Measurements from ENCODE around the gene GALNT2.

GALNT2 gene

GRCh38 chr1:230199034-230199433, 132.0 kb downstream of the GALNT2 start:
- FAIRE-seq = no peak
- DNase-seq (ENCODE audit: insufficient read length, low spot score) = no peak
- TF ChIP-seq POLR2A (IDR thresholded peaks at IDR 0.05; ENCODE audit: low read depth, low read length) = no peak

GRCh38 chr1:230199554-230199953, 132.5 kb downstream of the GALNT2 start:
- no peak for TF ChIP-seq POLR2A (IDR thresholded peaks at IDR 0.05; ENCODE audit: low read depth, low read length)
- FAIRE-seq (no peak), DNase-seq (ENCODE audit: insufficient read length, low spot score) (no peak)

GRCh38 chr1:230200276-230200675, 133.2 kb downstream of the GALNT2 start:
- TF ChIP-seq POLR2A (IDR thresholded peaks at IDR 0.05; ENCODE audit: low read depth, low read length) = no peak
- DNase-seq (ENCODE audit: insufficient read length, low spot score) = no peak
- no peak for FAIRE-seq

GRCh38 chr1:230201445-230201844, 134.4 kb downstream of the GALNT2 start:
- DNase-seq (ENCODE audit: insufficient read length, low spot score) (no peak), FAIRE-seq (no peak)
- no peak for TF ChIP-seq POLR2A (IDR thresholded peaks at IDR 0.05; ENCODE audit: low read depth, low read length)

- no peak for TF ChIP-seq POLR2A (IDR thresholded peaks at IDR 0.05; ENCODE audit: low read depth, low read length)
- DNase-seq (ENCODE audit: insufficient read length, low spot score) = no peak
- no peak for FAIRE-seq
These were observed 137.8 kb downstream of the GALNT2 start for GRCh38 chr1:230204842-230205241.

GRCh38 chr1:230205719-230206198, 138.7 kb downstream of the GALNT2 start:
- FAIRE-seq = no peak
- no peak for DNase-seq (ENCODE audit: insufficient read length, low spot score)
- no peak for TF ChIP-seq POLR2A (IDR thresholded peaks at IDR 0.05; ENCODE audit: low read depth, low read length)

- no peak for FAIRE-seq
- DNase-seq (ENCODE audit: insufficient read length, low spot score) = no peak
- TF ChIP-seq POLR2A (IDR thresholded peaks at IDR 0.05; ENCODE audit: low read depth, low read length) = no peak
These were observed 139.2 kb downstream of the GALNT2 start for GRCh38 chr1:230206207-230206606.

- no peak for TF ChIP-seq POLR2A (IDR thresholded peaks at IDR 0.05; ENCODE audit: low read depth, low read length)
- DNase-seq (ENCODE audit: insufficient read length, low spot score) = no peak
- FAIRE-seq = no peak
These were observed 139.9 kb downstream of the GALNT2 start for GRCh38 chr1:230206976-230207375.

GRCh38 chr1:230207598-230207997, 140.6 kb downstream of the GALNT2 start:
- TF ChIP-seq POLR2A (IDR thresholded peaks at IDR 0.05; ENCODE audit: low read depth, low read length) = no peak
- no peak for FAIRE-seq
- no peak for DNase-seq (ENCODE audit: insufficient read length, low spot score)

- TF ChIP-seq POLR2A (IDR thresholded peaks at IDR 0.05; ENCODE audit: low read depth, low read length) = no peak
- FAIRE-seq (no peak), DNase-seq (ENCODE audit: insufficient read length, low spot score) (no peak)
These were observed 141.7 kb downstream of the GALNT2 start for GRCh38 chr1:230208619-230209261.

- FAIRE-seq = no peak
- TF ChIP-seq POLR2A (IDR thresholded peaks at IDR 0.05; ENCODE audit: low read depth, low read length) = no peak
- DNase-seq (ENCODE audit: insufficient read length, low spot score) = no peak
These were observed 143.4 kb downstream of the GALNT2 start for GRCh38 chr1:230210326-230210980.

GRCh38 chr1:230210981-230211336, 143.9 kb downstream of the GALNT2 start:
- no peak for TF ChIP-seq POLR2A (IDR thresholded peaks at IDR 0.05; ENCODE audit: low read depth, low read length)
- FAIRE-seq (no peak), DNase-seq (ENCODE audit: insufficient read length, low spot score) (no peak)

- no peak for DNase-seq (ENCODE audit: insufficient read length, low spot score)
- FAIRE-seq = no peak
These were observed 144.6 kb downstream of the GALNT2 start for GRCh38 chr1:230211436-230212145.

GRCh38 chr1:230212405-230212936, 145.4 kb downstream of the GALNT2 start:
- no peak for TF ChIP-seq POLR2A (IDR thresholded peaks at IDR 0.05; ENCODE audit: low read depth, low read length)
- no peak for FAIRE-seq
- DNase-seq (ENCODE audit: insufficient read length, low spot score) = no peak

More at GRCh38 chr1:230211436-230212145, 144.6 kb downstream of the GALNT2 start:
- TF ChIP-seq POLR2A (IDR thresholded peaks at IDR 0.05; ENCODE audit: low read depth, low read length) = no peak
